Peyer's patch (tissue), 4 donors: Measurements from ENCODE around the gene UFSP1. TPM values are rescaled to one million over a fixed set of nuclear protein-coding genes. Genes with fewer than 3 reads are reported as not detected.
A peak's percentile ranks its signal among the peaks of the same experiment; 100 is the strongest.

Source experiments
- DNase-seq, 3 donors: peaks; one replicate each; pipeline ENCODE4 v3.0.0-alpha.2; 2017 to 2019
- H3K27ac ChIP-seq, 4 donors: fragments of 200-600 bp; sonication (generic); one replicate each; pipeline ENCODE4 v1.5.1; 2016 to 2019
- H3K27me3 ChIP-seq, 2 donors: fragments of 200-600 bp; sonication (generic); one replicate each; pipeline ENCODE4 v1.5.1; 2019
- H3K36me3 ChIP-seq, 3 donors: fragments of 200-600 bp; sonication (generic); one replicate each; pipeline ENCODE4 v1.5.1; 2016 to 2019
- H3K4me1 ChIP-seq, 4 donors: fragments of 200-600 bp; sonication (generic); one replicate each; pipeline ENCODE4 v1.5.1; 2016 to 2019
- H3K4me3 ChIP-seq, 4 donors: fragments of 200-600 bp; sonication (generic); 1 replicate in 3 of 4; 2 replicates in 1 of 4; pipeline ENCODE4 v1.5.1; 2016 to 2019; ENCODE audit warnings: mild to moderate bottlenecking in 1 of 4
- H3K9me3 ChIP-seq, 4 donors: fragments of 200-600 bp; sonication (generic); one replicate each; pipeline ENCODE4 v1.5.1; 2016 to 2019; ENCODE audit warnings: mild to moderate bottlenecking in 1 of 4
- CTCF ChIP-seq, 6 experiments: fragments of 450-650 bp in 4 of 6; fragments of 200-600 bp in 2 of 6; sonication (generic) in 1 of 6; IDR thresholded peaks; one replicate each; pipeline ENCODE4 v1.5.1; 2017 to 2019; ENCODE audit warnings: antibody characterized with exemption in 6 of 6, mild to moderate bottlenecking in 3 of 6, moderate library complexity in 1 of 6
- POLR2A ChIP-seq, 2 donors: fragments of 450-650 bp; IDR thresholded peaks; one replicate each; pipeline ENCODE4 v1.5.1; 2017; ENCODE audit warnings: antibody characterized with exemption in 2 of 2, mild to moderate bottlenecking in 2 of 2, moderate library complexity in 2 of 2
- total RNA-seq, 4 donors: library from RNA; depleted of rRNA; stranded (reverse); fragments of >200 nt; gene quantifications; one replicate each; pipeline ENCODE4 v1.1.0, GENCODE V29; 2016

UFSP1 gene
- total RNA-seq, 4 donors from 2014 or later: 4.1 to 7.0 (median 5.2) TPM

- no peak for TF ChIP-seq POLR2A (IDR thresholded peaks at IDR 0.05)
- no peak for TF ChIP-seq CTCF (IDR thresholded peaks at IDR 0.05)
- no peaks in the 10 kb centered on the region for H3K27me3 ChIP-seq
- DNase-seq: no peak
- peak overlapping the region; percentile 91 to 97 (median 94) for H3K27ac ChIP-seq
- peaks cover 0 to 38% (median 0%) of the 10 kb centered on the region in 3 donors for H3K36me3 ChIP-seq
- H3K9me3 ChIP-seq: no peaks in the 10 kb centered on the region
- peaks cover 0 to 34% (median 14%) of the 10 kb centered on the region in 4 donors for H3K4me1 ChIP-seq
- H3K4me3 ChIP-seq: peak overlapping the region; percentile 77 to 98 (median 92)
Observed at GRCh38 chr7:100874300-100874576, 15.3 kb downstream of the UFSP1 start.

GRCh38 chr7:100873599-100874299, 15.8 kb downstream of the UFSP1 start:
- Histone ChIP-seq H3K27me3 (no peaks in the 10 kb centered on the region), H3K9me3 (no peaks in the 10 kb centered on the region), H3K4me3 (peak overlapping the region in 2 of 4 donors; percentile 86 to 98), H3K36me3 (peaks cover 0 to 33% (median 0%) of the 10 kb centered on the region in 3 donors), H3K4me1 (peaks cover 0 to 39% (median 14%) of the 10 kb centered on the region in 4 donors), H3K27ac (peak overlapping the region in 3 of 4 donors; percentile 91 to 97 (median 96))
- TF ChIP-seq CTCF (IDR thresholded peaks at IDR 0.05): no peak
- no peak for TF ChIP-seq POLR2A (IDR thresholded peaks at IDR 0.05)
- no peak for DNase-seq

- Histone ChIP-seq H3K36me3 (peaks cover 0 to 12% (median 0%) of the 10 kb centered on the region in 3 donors), H3K27ac (peak overlapping the region; percentile 75 to 95 (median 86)), H3K27me3 (no peaks in the 10 kb centered on the region), H3K4me1 (peaks cover 6 to 41% (median 12%) of the 10 kb centered on the region in 4 donors), H3K9me3 (no peaks in the 10 kb centered on the region), H3K4me3 (peak overlapping the region; percentile 30 to 71 (median 64))
- TF ChIP-seq POLR2A (IDR thresholded peaks at IDR 0.05): no peak
- no peak for TF ChIP-seq CTCF (IDR thresholded peaks at IDR 0.05)
- DNase-seq: no peak
Observed at GRCh38 chr7:100867776-100868485, 21.6 kb downstream of the UFSP1 start.

- TF ChIP-seq POLR2A (IDR thresholded peaks at IDR 0.05) (no peak), CTCF (IDR thresholded peaks at IDR 0.05) (no peak)
- H3K9me3 ChIP-seq: no peaks in the 10 kb centered on the region
- H3K4me3 ChIP-seq: peak within 1 kb of the TSS; percentile 30 to 71 (median 64)
- H3K36me3 ChIP-seq: peaks cover 0 to 8% (median 0%) of the 10 kb centered on the region in 3 donors
- no peaks in the 10 kb centered on the region for H3K27me3 ChIP-seq
- H3K4me1 ChIP-seq: peaks cover 6 to 42% (median 12%) of the 10 kb centered on the region in 4 donors
- DNase-seq: peak; percentile 70 to 88 (median 76)
- peak within 1 kb of the TSS; percentile 75 to 95 (median 86) for H3K27ac ChIP-seq
Observed at GRCh38 chr7:100867040-100867775, 22.3 kb downstream of the UFSP1 start, which contains the start of gene TRIP6. TSS of gene TRIP6 (plus strand) at chr7:100867387. CDS start at chr7:100867498, 111 bp downstream.

GRCh38 chr7:100866729-100867039, 22.8 kb downstream of the UFSP1 start:
- Histone ChIP-seq H3K27me3 (no peaks in the 10 kb centered on the region), H3K36me3 (peaks cover 0 to 7% (median 0%) of the 10 kb centered on the region in 3 donors), H3K4me3 (peak overlapping the region; percentile 30 to 71 (median 64)), H3K4me1 (peaks cover 6 to 42% (median 12%) of the 10 kb centered on the region in 4 donors), H3K27ac (peak overlapping the region; percentile 75 to 95 (median 86)), H3K9me3 (no peaks in the 10 kb centered on the region)
- no peak for DNase-seq
- TF ChIP-seq CTCF (IDR thresholded peaks at IDR 0.05): no peak
- TF ChIP-seq POLR2A (IDR thresholded peaks at IDR 0.05): no peak
